HepG2 (cell line): ENCODE results near the gene ABHD1. TPM values are rescaled to one million over a fixed set of nuclear protein-coding genes. Genes with fewer than 3 reads are reported as not detected.

Source experiments
- JUN ChIP-seq: sonication (generic); formaldehyde crosslinking; IDR thresholded peaks from 2 replicates; pipeline ENCODE4 v1.4.0; 2020; ENCODE audit warnings: mild to moderate bottlenecking, missing genetic modification reagents
- KLF9 ChIP-seq: IDR thresholded peaks from 2 replicates; pipeline ENCODE4 v1.6.1; 2016; ENCODE audit warnings: low read depth
- POLR2AphosphoS2 ChIP-seq: IDR thresholded peaks from 2 replicates; pipeline ENCODE4 v1.6.1; 2011; ENCODE audit warnings: low read depth, low read length, improper control_type of control experiment
- SMAD3 ChIP-seq: sonication (generic); formaldehyde crosslinking; IDR thresholded peaks from 2 replicates; pipeline ENCODE4 v1.4.0; 2020; ENCODE audit warnings: missing genetic modification reagents
- SUZ12 ChIP-seq: fragments of 150-350 bp; IDR thresholded peaks from 2 replicates; pipeline ENCODE4 v1.6.1; 2014; ENCODE audit warnings: low read depth, low read length
- U2AF2 ChIP-seq: fragments of 200-400 bp; formaldehyde crosslinking; IDR thresholded peaks from 2 replicates; pipeline ENCODE4 v1.6.1; 2017; ENCODE audit warnings: low read depth, mild to moderate bottlenecking, low read length
- ZBTB1 ChIP-seq: sonication (generic); formaldehyde crosslinking; IDR thresholded peaks from 2 replicates; pipeline ENCODE4 v1.4.0; 2020; ENCODE audit warnings: missing genetic modification reagents, borderline replicate concordance
- ZBTB20 ChIP-seq: sonication (generic); formaldehyde crosslinking; IDR thresholded peaks from 2 replicates; pipeline ENCODE4 v1.8.1; 2023; ENCODE audit warnings: missing genetic modification reagents, low read depth, mild to moderate bottlenecking, borderline replicate concordance
- ZNF232 ChIP-seq: sonication (generic); formaldehyde crosslinking; IDR thresholded peaks from 2 replicates; pipeline ENCODE4 v1.4.0; 2020; ENCODE audit warnings: missing genetic modification reagents, borderline replicate concordance
- ZNF30 ChIP-seq: sonication (generic); formaldehyde crosslinking; IDR thresholded peaks from 2 replicates; pipeline ENCODE4 v1.5.0; 2020; ENCODE audit warnings: mild to moderate bottlenecking, missing genetic modification reagents
- ZNF441 ChIP-seq: sonication (generic); formaldehyde crosslinking; IDR thresholded peaks from 2 replicates; pipeline ENCODE4 v1.7.0; 2021; ENCODE audit warnings: missing genetic modification reagents, borderline replicate concordance
- ZNF790 ChIP-seq: sonication (generic); formaldehyde crosslinking; IDR thresholded peaks from 2 replicates; pipeline ENCODE4 v1.8.0; 2022; ENCODE audit warnings: missing genetic modification reagents, mild to moderate bottlenecking, borderline replicate concordance
- polyA plus RNA-seq, 8 experiments: library from polyadenylated mRNA; depleted of rRNA in 3 of 8; stranded (reverse) in 7 of 8; unstranded in 1 of 8; fragments of >200 nt; fragmentation: Illumina TruSeq in 4 of 8; extraction: Trizol in 4 of 8; gene quantifications; 2 replicates each; pipeline versions ENCODE4 v1.2.1 to v1.2.3, GENCODE V29; 2011 to 2016; ENCODE audit warnings: low read depth in 4 of 8, missing spikeins in 1 of 8, mixed read lengths in 1 of 8; ENCODE audit not compliant: insufficient read depth in 1 of 8
- total RNA-seq, 5 experiments: library from RNA; depleted of rRNA; stranded (reverse); fragments of >200 nt; fragmentation: Illumina TruSeq; extraction: Trizol; gene quantifications; 2 replicates each; pipeline ENCODE4 v1.2.3, GENCODE V29; 2016; ENCODE audit warnings: low read depth in 1 of 5
- TF ChIP-seq, protein P1 (sequence below): sonication (generic); formaldehyde crosslinking; IDR thresholded peaks from 2 replicates; pipeline ENCODE4 v1.4.0; 2020; ENCODE audit warnings: mild to moderate bottlenecking, missing genetic modification reagents, borderline replicate concordance
- TF ChIP-seq, protein P2 (sequence below): sonication (generic); formaldehyde crosslinking; IDR thresholded peaks from 2 replicates; pipeline ENCODE4 v1.4.0; 2020; ENCODE audit warnings: mild to moderate bottlenecking, missing genetic modification reagents
- TF ChIP-seq, protein P3 (sequence below): sonication (generic); formaldehyde crosslinking; IDR thresholded peaks from 2 replicates; pipeline ENCODE4 v1.4.0; 2020; ENCODE audit warnings: low read depth, mild to moderate bottlenecking, missing genetic modification reagents
- TF ChIP-seq, protein P4 (sequence below): sonication (generic); formaldehyde crosslinking; IDR thresholded peaks from 2 replicates; pipeline ENCODE4 v1.8.0; 2022; ENCODE audit warnings: mild to moderate bottlenecking, missing genetic modification reagents, borderline replicate concordance
- TF ChIP-seq, protein P5 (sequence below): sonication (generic); formaldehyde crosslinking; IDR thresholded peaks from 2 replicates; pipeline ENCODE4 v1.8.1; 2023; ENCODE audit warnings: mild to moderate bottlenecking, moderate library complexity, missing genetic modification reagents

The ABHD1 gene
- total and polyA plus RNA-seq, 2 of the 13 experiments (the other 11 are each of a cell fraction or from before 2014, with no cell fraction given): 0.04 to 0.81 TPM

DNA sequence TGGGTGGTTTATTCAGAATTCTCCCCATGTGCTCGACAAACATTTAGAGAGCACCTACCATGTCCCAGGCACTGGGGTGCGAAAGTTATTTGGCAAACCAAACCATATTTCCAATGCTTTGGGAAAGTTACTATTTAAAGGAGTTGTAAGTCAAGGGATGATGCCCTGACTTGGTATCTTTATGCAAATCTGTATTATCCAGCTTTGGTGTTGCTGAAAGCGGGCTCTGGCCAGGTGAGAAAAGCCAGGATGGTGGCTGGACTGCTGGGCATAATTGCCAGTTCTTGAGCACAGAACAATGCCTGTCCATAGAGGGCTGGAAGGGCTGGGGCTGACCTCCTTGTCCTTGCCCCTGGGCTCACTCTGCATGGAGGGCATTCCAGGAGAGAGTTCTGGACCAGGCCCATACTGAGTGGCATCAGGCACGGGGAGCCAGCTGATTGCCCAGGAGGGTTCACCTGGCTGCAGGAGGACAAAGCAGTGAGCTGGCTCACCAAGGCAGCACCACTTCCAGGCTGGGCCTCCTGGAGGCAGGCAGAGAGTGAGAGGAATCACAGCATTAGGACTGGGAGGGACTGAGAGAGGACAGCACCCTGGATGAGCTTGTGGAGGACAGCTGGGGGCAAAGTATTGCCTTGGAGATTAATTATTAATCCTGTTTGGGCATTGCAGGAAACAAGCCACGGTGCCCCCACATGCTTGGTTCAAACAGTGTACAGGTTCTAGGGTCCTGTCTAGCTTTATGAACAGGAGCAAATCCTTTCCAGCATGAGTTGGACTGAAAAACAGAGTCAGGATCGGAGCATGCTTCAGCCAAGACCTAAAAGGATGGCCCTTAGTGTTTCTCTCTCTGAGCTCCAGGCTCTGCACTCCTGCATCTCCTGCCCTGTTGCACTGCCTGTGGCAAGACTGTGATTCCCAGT is 29.9 kb upstream of the ABHD1 start (continued):
- no peak for TF ChIP-seq KLF9 (CRISPR knock-in tag)
- TF ChIP-seq, protein P1, sequence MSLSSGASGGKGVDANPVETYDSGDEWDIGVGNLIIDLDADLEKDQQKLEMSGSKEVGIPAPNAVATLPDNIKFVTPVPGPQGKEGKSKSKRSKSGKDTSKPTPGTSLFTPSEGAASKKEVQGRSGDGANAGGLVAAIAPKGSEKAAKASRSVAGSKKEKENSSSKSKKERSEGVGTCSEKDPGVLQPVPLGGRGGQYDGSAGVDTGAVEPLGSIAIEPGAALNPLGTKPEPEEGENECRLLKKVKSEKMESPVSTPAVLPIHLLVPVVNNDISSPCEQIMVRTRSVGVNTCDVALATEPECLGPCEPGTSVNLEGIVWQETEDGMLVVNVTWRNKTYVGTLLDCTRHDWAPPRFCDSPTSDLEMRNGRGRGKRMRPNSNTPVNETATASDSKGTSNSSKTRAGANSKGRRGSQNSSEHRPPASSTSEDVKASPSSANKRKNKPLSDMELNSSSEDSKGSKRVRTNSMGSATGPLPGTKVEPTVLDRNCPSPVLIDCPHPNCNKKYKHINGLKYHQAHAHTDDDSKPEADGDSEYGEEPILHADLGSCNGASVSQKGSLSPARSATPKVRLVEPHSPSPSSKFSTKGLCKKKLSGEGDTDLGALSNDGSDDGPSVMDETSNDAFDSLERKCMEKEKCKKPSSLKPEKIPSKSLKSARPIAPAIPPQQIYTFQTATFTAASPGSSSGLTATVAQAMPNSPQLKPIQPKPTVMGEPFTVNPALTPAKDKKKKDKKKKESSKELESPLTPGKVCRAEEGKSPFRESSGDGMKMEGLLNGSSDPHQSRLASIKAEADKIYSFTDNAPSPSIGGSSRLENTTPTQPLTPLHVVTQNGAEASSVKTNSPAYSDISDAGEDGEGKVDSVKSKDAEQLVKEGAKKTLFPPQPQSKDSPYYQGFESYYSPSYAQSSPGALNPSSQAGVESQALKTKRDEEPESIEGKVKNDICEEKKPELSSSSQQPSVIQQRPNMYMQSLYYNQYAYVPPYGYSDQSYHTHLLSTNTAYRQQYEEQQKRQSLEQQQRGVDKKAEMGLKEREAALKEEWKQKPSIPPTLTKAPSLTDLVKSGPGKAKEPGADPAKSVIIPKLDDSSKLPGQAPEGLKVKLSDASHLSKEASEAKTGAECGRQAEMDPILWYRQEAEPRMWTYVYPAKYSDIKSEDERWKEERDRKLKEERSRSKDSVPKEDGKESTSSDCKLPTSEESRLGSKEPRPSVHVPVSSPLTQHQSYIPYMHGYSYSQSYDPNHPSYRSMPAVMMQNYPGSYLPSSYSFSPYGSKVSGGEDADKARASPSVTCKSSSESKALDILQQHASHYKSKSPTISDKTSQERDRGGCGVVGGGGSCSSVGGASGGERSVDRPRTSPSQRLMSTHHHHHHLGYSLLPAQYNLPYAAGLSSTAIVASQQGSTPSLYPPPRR (CRISPR knock-in tag): peak; percentile 88
- no peak for TF ChIP-seq ZBTB1 (CRISPR knock-in tag)
- TF ChIP-seq SUZ12: no peak
- TF ChIP-seq SMAD3 (CRISPR knock-in tag): no peak
- no peak for TF ChIP-seq ZNF30
- TF ChIP-seq POLR2AphosphoS2: no peak
- TF ChIP-seq, protein P2, sequence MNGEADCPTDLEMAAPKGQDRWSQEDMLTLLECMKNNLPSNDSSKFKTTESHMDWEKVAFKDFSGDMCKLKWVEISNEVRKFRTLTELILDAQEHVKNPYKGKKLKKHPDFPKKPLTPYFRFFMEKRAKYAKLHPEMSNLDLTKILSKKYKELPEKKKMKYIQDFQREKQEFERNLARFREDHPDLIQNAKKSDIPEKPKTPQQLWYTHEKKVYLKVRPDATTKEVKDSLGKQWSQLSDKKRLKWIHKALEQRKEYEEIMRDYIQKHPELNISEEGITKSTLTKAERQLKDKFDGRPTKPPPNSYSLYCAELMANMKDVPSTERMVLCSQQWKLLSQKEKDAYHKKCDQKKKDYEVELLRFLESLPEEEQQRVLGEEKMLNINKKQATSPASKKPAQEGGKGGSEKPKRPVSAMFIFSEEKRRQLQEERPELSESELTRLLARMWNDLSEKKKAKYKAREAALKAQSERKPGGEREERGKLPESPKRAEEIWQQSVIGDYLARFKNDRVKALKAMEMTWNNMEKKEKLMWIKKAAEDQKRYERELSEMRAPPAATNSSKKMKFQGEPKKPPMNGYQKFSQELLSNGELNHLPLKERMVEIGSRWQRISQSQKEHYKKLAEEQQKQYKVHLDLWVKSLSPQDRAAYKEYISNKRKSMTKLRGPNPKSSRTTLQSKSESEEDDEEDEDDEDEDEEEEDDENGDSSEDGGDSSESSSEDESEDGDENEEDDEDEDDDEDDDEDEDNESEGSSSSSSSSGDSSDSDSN (CRISPR knock-in tag): peak; percentile 74
- peak; percentile 88; the same call in 1 of the 2 replicates for TF ChIP-seq ZNF441 (CRISPR knock-in tag)
- 0 out of 2 replicates have a peak, but pooled peaks have one; percentile 22 for TF ChIP-seq ZNF232
- TF ChIP-seq, protein P3, sequence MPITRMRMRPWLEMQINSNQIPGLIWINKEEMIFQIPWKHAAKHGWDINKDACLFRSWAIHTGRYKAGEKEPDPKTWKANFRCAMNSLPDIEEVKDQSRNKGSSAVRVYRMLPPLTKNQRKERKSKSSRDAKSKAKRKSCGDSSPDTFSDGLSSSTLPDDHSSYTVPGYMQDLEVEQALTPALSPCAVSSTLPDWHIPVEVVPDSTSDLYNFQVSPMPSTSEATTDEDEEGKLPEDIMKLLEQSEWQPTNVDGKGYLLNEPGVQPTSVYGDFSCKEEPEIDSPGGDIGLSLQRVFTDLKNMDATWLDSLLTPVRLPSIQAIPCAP: no peak
- TF ChIP-seq ZNF790 (CRISPR knock-in tag): 0 out of 2 replicates have a peak, but pooled peaks have one; percentile 27
- TF ChIP-seq JUN (CRISPR knock-in tag): peak; percentile 76
- TF ChIP-seq ZBTB20: peak; percentile 76
- TF ChIP-seq, protein P4, sequence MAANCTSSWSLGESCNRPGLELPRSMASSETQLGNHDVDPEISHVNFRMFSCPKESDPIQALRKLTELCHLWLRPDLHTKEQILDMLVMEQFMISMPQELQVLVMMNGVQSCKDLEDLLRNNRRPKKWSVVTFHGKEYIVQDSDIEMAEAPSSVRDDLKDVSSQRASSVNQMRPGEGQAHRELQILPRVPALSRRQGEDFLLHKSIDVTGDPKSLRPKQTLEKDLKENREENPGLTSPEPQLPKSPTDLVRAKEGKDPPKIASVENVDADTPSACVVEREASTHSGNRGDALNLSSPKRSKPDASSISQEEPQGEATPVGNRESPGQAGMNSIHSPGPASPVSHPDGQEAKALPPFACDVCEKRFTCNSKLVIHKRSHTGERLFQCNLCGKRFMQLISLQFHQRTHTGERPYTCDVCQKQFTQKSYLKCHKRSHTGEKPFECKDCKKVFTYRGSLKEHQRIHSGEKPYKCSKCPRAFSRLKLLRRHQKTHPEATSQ: no peak
- TF ChIP-seq, protein P5, sequence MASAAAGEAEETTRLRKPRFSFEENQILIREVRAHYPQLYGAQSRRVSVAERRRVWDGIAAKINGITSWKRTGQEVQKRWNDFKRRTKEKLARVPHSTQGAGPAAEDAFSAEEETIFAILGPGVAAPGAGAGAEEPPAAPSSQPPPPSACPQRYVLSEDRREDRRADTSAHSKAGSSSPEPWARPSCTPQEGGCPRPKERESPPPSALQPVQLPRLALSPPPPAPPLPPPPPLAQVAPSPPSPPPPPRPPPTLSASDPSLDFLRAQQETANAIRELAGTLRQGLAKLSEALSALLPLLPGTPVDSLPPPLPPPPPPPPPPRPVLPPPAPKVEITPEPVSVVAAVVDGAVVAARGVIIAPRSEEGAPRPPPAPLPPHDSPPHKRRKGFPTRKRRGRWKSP (CRISPR knock-in tag): 0 out of 2 replicates have a peak, but pooled peaks have one; percentile 57
- 0 out of 2 replicates have a peak, but pooled peaks have one; percentile 60 for TF ChIP-seq U2AF2
